ENCODE data around the gene ZNF710. TPM values are rescaled to one million over a fixed set of nuclear protein-coding genes. Genes with fewer than 3 reads are reported as not detected.

ZNF710 gene
- total RNA-seq, 1 experiment from 2014 or later, result 40.7 TPM

DNA sequence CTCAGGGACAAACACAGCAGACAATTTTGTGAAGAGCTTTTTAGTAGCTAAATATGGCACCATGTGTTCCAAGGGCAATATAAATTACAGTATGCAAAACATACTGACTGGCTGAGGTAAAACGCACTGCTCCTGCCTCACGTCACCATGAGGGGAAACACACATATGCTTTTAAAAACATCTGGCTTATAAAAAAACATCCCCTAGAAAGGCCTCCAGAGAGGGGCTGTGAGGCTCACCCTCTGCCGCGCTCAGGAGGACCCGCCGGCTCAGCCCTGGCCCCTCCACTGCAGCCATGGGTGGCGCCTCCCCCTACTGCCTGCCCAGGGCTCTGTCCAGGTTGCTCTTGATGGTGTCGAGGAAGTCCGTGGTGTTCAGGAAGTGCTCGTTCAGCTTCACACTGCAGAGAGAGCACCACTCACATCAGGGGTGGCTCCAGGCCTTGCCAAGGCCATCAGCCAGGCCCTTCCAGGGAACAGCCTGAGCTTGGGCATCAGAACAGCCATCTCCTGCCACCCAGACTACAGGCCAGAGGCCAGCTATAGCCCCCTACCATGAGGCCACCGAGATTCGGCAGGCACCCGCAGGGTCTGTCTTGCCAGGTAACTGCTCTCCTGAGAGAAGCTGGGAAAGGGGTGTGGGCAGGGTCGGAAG, 83.0 kb downstream of the ZNF710 start:
- Histone ChIP-seq H3K4me2 (ENCODE audit: insufficient read depth, insufficient read length, low read length) (no peak overlapping the region), H2BK5ac (ENCODE audit: insufficient read length, low read length) (no peak overlapping the region), H3K9ac (ENCODE audit: extremely low read depth, insufficient read length, low read length) (no peak overlapping the region), H4K8ac (replicated peaks; ENCODE audit: insufficient read length, low read depth, low read length) (no peak overlapping the region), H3K27ac (ENCODE audit: insufficient read length, low read depth, low read length) (no peak overlapping the region), H3T11ph (ENCODE audit: low read length) (no peak overlapping the region), H3K4me1 (ENCODE audit: insufficient read depth, low read length) (no peaks in the 10 kb centered on the region), H3K27me3 (ENCODE audit: insufficient read depth, low read length) (no peaks in the 10 kb centered on the region), H2BK120ac (ENCODE audit: low read depth, low read length, poor library complexity, severe bottlenecking) (no peak overlapping the region), H3K79me2 (ENCODE audit: insufficient read depth, low read length) (no peaks in the 10 kb centered on the region), H3K79me1 (ENCODE audit: insufficient read depth, low read depth, low read length, poor library complexity, severe bottlenecking) (no peaks in the 10 kb centered on the region), H2AK5ac (ENCODE audit: insufficient read length, low read length) (no peak overlapping the region), H3K18ac (ENCODE audit: insufficient read length, low read depth, low read length) (no peak overlapping the region), H4K20me1 (ENCODE audit: control insufficient read depth, insufficient read depth, insufficient read length) (no peaks in the 10 kb centered on the region), H2AFZ (ENCODE audit: low read length) (no peak overlapping the region), H3K9me3 (ENCODE audit: control insufficient read depth, low read depth, low read length) (no peaks in the 10 kb centered on the region), H3K4ac (ENCODE audit: low read depth, low read length) (no peak overlapping the region), H2BK12ac (ENCODE audit: insufficient read length, low read depth, low read length) (no peak overlapping the region), H4K5ac (ENCODE audit: insufficient read length, low read depth, low read length) (no peak overlapping the region), H4K91ac (ENCODE audit: insufficient read length, low read depth, low read length) (no peak overlapping the region), H3K56ac (ENCODE audit: insufficient read length, low read depth, low read length) (no peak overlapping the region), H2BK15ac (ENCODE audit: low read depth, low read length) (no peak overlapping the region), H3K23ac (ENCODE audit: insufficient read length, low read depth, low read length) (no peak overlapping the region), H3K14ac (ENCODE audit: insufficient read depth, low read length) (no peak overlapping the region), H2BK20ac (ENCODE audit: low read depth, low read length, poor library complexity, severe bottlenecking) (no peak overlapping the region), H3K23me2 (ENCODE audit: insufficient read length, low read depth, low read length, poor library complexity, severe bottlenecking) (no peaks in the 10 kb centered on the region)
- no peak for DNase-seq
- TF ChIP-seq, protein P1, sequence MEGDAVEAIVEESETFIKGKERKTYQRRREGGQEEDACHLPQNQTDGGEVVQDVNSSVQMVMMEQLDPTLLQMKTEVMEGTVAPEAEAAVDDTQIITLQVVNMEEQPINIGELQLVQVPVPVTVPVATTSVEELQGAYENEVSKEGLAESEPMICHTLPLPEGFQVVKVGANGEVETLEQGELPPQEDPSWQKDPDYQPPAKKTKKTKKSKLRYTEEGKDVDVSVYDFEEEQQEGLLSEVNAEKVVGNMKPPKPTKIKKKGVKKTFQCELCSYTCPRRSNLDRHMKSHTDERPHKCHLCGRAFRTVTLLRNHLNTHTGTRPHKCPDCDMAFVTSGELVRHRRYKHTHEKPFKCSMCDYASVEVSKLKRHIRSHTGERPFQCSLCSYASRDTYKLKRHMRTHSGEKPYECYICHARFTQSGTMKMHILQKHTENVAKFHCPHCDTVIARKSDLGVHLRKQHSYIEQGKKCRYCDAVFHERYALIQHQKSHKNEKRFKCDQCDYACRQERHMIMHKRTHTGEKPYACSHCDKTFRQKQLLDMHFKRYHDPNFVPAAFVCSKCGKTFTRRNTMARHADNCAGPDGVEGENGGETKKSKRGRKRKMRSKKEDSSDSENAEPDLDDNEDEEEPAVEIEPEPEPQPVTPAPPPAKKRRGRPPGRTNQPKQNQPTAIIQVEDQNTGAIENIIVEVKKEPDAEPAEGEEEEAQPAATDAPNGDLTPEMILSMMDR (conservative IDR thresholded peaks at IDR 0.05), result no peak
- no CpG with 5 or more reads among the region's 14 CpGs for WGBS (ENCODE audit: extremely low coverage, insufficient read length, low lambda C conversion rate)
- no peaks in the 10 kb centered on the region for H3K27me3 Mint-ChIP-seq (ENCODE audit: low read depth)
- peaks cover 9 to 32% (median 23%) of the 10 kb centered on the region in 3 experiments; a peak in 6 of 7 replicates for H3K36me3 Mint-ChIP-seq (ENCODE audit: insufficient read depth in 1 of 3, low read depth in 3 of 3)
- no peak overlapping the region for H3K4me3 Mint-ChIP-seq
- peak overlapping the region in 2 of 3 experiments; percentile 22 to 23; a peak in 1 of 7 replicates for H3K27ac Mint-ChIP-seq
- no peaks in the 10 kb centered on the region for H3K9me3 Mint-ChIP-seq
- H3K4me1 Mint-ChIP-seq, result peaks cover 8 to 15% of the 10 kb centered on the region in 2 experiments
